GM12878 (cell line): ENCODE results near the gene NCBP2. TPM values are rescaled to one million over a fixed set of nuclear protein-coding genes. Genes with fewer than 3 reads are reported as not detected.

Experiments
- ATAC-seq: fragments of 200-7000 bp; cut with Tn5 transposase; 3 replicates; pipeline ENCODE4 v1.9.1; 2020; ENCODE audit warnings: mild to moderate bottlenecking, moderate library complexity
- BruUV-seq: library from RNA; stranded (reverse); fragments of 400-500 nt; replicated peaks from 2 replicates; lab custom pipeline; 2021; lab: Mats Ljungman, UMichigan
- CTCF ChIA-PET: fragments of 300-600 bp; sonication (Branson Sonifier 250); formaldehyde crosslinking; extraction: SDS; loops from one replicate; lab custom pipeline; 2021; ENCODE audit warnings: inconsistent platforms; lab: Yijun Ruan, JAX
- POLR2A ChIA-PET: fragments of 350-600 bp; formaldehyde crosslinking; extraction: SDS; loops from one replicate; lab custom pipeline; 2021; ENCODE audit warnings: inconsistent platforms; lab: Charles Lee
- RAD21 ChIA-PET: fragments of 300-600 bp; sonication (Branson Sonifier 250); formaldehyde crosslinking; loops from one replicate; lab custom pipeline; 2023; ENCODE audit warnings: antibody characterized with exemption; ENCODE audit not compliant: unreplicated experiment; lab: Charles Lee
- SMC1A ChIA-PET: fragments of 300-600 bp; sonication (Branson Sonifier 250); formaldehyde crosslinking; loops from one replicate; lab custom pipeline; 2023; ENCODE audit not compliant: unreplicated experiment, uncharacterized antibody; lab: Charles Lee
- DNase-seq: peaks from one replicate; pipeline ENCODE4 v3.0.0-alpha.2; 2011; ENCODE audit warnings: low read depth, low spot score
- FAIRE-seq: peaks from 3 replicates; lab custom pipeline; 2011; peaks lifted over from hg19 to GRCh38; lab: Jason Lieb, UNC
- H2AFZ ChIP-seq: 2 replicates; pipeline ENCODE4 v1.6.0; 2011; ENCODE audit warnings: low read depth, low read length, control low read depth; ENCODE audit not compliant: control insufficient read depth
- H3K27ac ChIP-seq: 2 replicates; pipeline ENCODE4 v1.5.1; 2011; ENCODE audit warnings: control low read depth; ENCODE audit not compliant: control insufficient read depth, insufficient read depth
- H3K27me3 ChIP-seq, 2 experiments: replicated peaks in 1 of 2; 2 replicates each; pipeline versions ENCODE4 v1.6.0 to v1.6.1; 2011; ENCODE audit warnings: low read length in 1 of 2; ENCODE audit not compliant: control insufficient read depth in 2 of 2, insufficient read depth in 2 of 2
- H3K36me3 ChIP-seq, 2 experiments: 2 replicates each; pipeline ENCODE4 v1.5.1; 2011; ENCODE audit warnings: low read length in 1 of 2; ENCODE audit not compliant: control insufficient read depth in 2 of 2, insufficient read depth in 2 of 2
- H3K4me1 ChIP-seq: 2 replicates; pipeline ENCODE4 v1.6.1; 2011; ENCODE audit warnings: mild to moderate bottlenecking, low read length, moderate library complexity, mixed read lengths; ENCODE audit not compliant: control insufficient read depth, insufficient read depth
- H3K4me2 ChIP-seq: 2 replicates; pipeline ENCODE4 v1.6.0; 2011; ENCODE audit warnings: control low read depth; ENCODE audit not compliant: control insufficient read depth, insufficient read depth
- H3K4me3 ChIP-seq: fragments of 200-600 bp; sonication (generic); 2 replicates; pipeline ENCODE4 v1.5.1; 2016
- H3K79me2 ChIP-seq: 2 replicates; pipeline ENCODE4 v1.6.0; 2011; ENCODE audit warnings: low read length; ENCODE audit not compliant: control insufficient read depth, insufficient read depth
- H3K9ac ChIP-seq: 2 replicates; pipeline ENCODE4 v1.8.0; 2011; ENCODE audit warnings: low read length, control low read depth, mixed read lengths; ENCODE audit not compliant: control insufficient read depth, insufficient read depth
- H3K9me3 ChIP-seq: replicated peaks from 3 replicates; pipeline ENCODE4 v1.5.1; 2011; ENCODE audit warnings: mild to moderate bottlenecking, low read length; ENCODE audit not compliant: control insufficient read depth, insufficient read depth
- H4K20me1 ChIP-seq: 2 replicates; pipeline ENCODE4 v1.6.0; 2011; ENCODE audit not compliant: control insufficient read depth, insufficient read depth
- CBFB ChIP-seq: IDR thresholded peaks from 2 replicates; pipeline ENCODE4 v1.6.1; 2016; ENCODE audit warnings: antibody characterized with exemption, low read depth
- MTA3 ChIP-seq: IDR thresholded peaks from 2 replicates; pipeline ENCODE4 v1.6.1; 2012; ENCODE audit warnings: low read length, inconsistent platforms, borderline replicate concordance
- WGBS: methylation state at CpG from one replicate; pipeline ENCODE4 v1.1.6; 2016; ENCODE audit warnings: low lambda C conversion rate; ENCODE audit not compliant: insufficient replicate concordance, insufficient coverage; ENCODE audit errors: missing lambda C conversion rate; 5-methylcytosine and 5-hydroxymethylcytosine counted together
- in situ Hi-C: fragments of 300-500 bp; cut with MboI; formaldehyde crosslinking; loops from 9 replicates; pipeline ENCODE4 v1.14.3; 2018; ENCODE audit warnings: mixed read lengths
- intact Hi-C: fragments of 100-400 bp; cut with micrococcal nuclease; formaldehyde crosslinking; loops from one replicate; pipeline ENCODE4 v1.14.2; 2022; ENCODE audit not compliant: unreplicated experiment
- polyA plus RNA-seq, 11 experiments: library from polyadenylated mRNA; depleted of rRNA in 4 of 11; unstranded in 6 of 11; stranded (reverse) in 5 of 11; fragments of >200 nt; fragmentation: Nextera tagmentation in 4 of 11; fragmentation: Illumina TruSeq in 1 of 11; extraction: Ambion mirVana in 4 of 11; extraction: Trizol in 1 of 11; gene quantifications; 1 replicate in 1 of 11; 2 replicates in 10 of 11; pipeline versions ENCODE4 v1.2.1 to v1.2.3, GENCODE V29; 2011 to 2016; ENCODE audit warnings: inconsistent platforms in 2 of 11, missing spikeins in 2 of 11, low read depth in 1 of 11
- total RNA-seq, 4 experiments: library from RNA; depleted of rRNA in 3 of 4; stranded (reverse); fragments of >200 nt in 3 of 4; fragmentation: Illumina TruSeq in 1 of 4; extraction: Trizol in 1 of 4; gene quantifications; 2 replicates each; pipeline versions ENCODE4 v1.2.1 to v1.2.3, GENCODE V29; 2013 to 2021

The NCBP2 gene
- total and polyA plus RNA-seq, 10 of the 15 experiments (the other 5 are each of a cell fraction or from before 2014, with no cell fraction given): 59.6 to 136 (median 96.4) TPM

GRCh38 chr3:196987022-196987421 lies 44.7 kb upstream of the NCBP2 start:
- in situ Hi-C loops (loop anchor here (25.0 kb wide), 1 partner anchor 525 kb away; no protein-coding TSS in a partner anchor), intact Hi-C loops (no loop called here)
- no peak overlapping the region for H3K27ac ChIP-seq
- no peak for DNase-seq
- no peaks in the 10 kb centered on the region for H3K27me3 ChIP-seq
- no peak overlapping the region for H3K4me3 ChIP-seq
- H3K36me3 ChIP-seq: no peaks in the 10 kb centered on the region
- H3K4me1 ChIP-seq: no peaks in the 10 kb centered on the region
- no peaks in the 10 kb centered on the region for H3K79me2 ChIP-seq
- WGBS: 60% methylated on average over 10 of the region's 10 CpGs
- no peak overlapping the region for H3K4me2 ChIP-seq
- no peak for TF ChIP-seq CBFB
- FAIRE-seq: no peak
- H2AFZ ChIP-seq: no peak overlapping the region
- BruUV-seq: no TSS peak
- peaks cover 5% of the 10 kb centered on the region for H3K9me3 ChIP-seq
- ATAC-seq: no peak
- CTCF ChIA-PET: interaction anchor here (0.8 kb wide), 1 partner anchor 42 kb away, joined by 3 read pairs; the partner anchor contains the start of gene MELTF
- SMC1A ChIA-PET: interaction anchor here (1.3 kb wide), 1 partner anchor 202 kb away, joined by 3 read pairs; no protein-coding TSS in a partner anchor
- no peak overlapping the region for H3K9ac ChIP-seq
- POLR2A ChIA-PET: no interaction called here
- no peaks in the 10 kb centered on the region for H4K20me1 ChIP-seq
- RAD21 ChIA-PET: no interaction called here

- no peaks in the 10 kb centered on the region for H3K79me2 ChIP-seq
- 0 out of 3 replicates have a peak, but pooled peaks have one; percentile 25 for ATAC-seq
- no peak overlapping the region for H3K9ac ChIP-seq
- no peak for DNase-seq
- H3K4me1 ChIP-seq: peaks cover 3% of the 10 kb centered on the region; the same call in 1 of the 2 replicates
- FAIRE-seq: no peak
- H4K20me1 ChIP-seq: no peaks in the 10 kb centered on the region
- ChIA-PET POLR2A (no interaction called here), CTCF (interaction anchor here (0.8 to 1.1 kb wide), 2 partner anchors 23 to 43 kb away, joined by 3 read pairs; partner anchors contain the start of gene MELTF), RAD21 (no interaction called here), SMC1A (interaction anchor here (1.3 kb wide), 1 partner anchor 203 kb away, joined by 3 read pairs; no protein-coding TSS in a partner anchor)
- intact Hi-C loops: no loop called here
- H3K27me3 ChIP-seq: no peaks in the 10 kb centered on the region
- H3K9me3 ChIP-seq: peaks cover 6% of the 10 kb centered on the region
- H3K4me3 ChIP-seq: no peak overlapping the region
- 57% methylated on average over 9 of the region's 9 CpGs for WGBS
- no peak overlapping the region for H3K4me2 ChIP-seq
- in situ Hi-C loops: loop anchor here (25.0 kb wide), 1 partner anchor 526 kb away; no protein-coding TSS in a partner anchor
- no peaks in the 10 kb centered on the region for H3K36me3 ChIP-seq
- H3K27ac ChIP-seq: no peak overlapping the region
- no peak for TF ChIP-seq MTA3
- no TSS peak for BruUV-seq
- H2AFZ ChIP-seq: no peak overlapping the region
Observed at GRCh38 chr3:196985954-196986885, 43.9 kb upstream of the NCBP2 start.
